GM12864 (cell line): Measurements from ENCODE around the gene CLEC11A.
"Not testable (repeated sequence)": the region's sequence is repeated elsewhere in the genome, so short reads cannot be mapped to it uniquely, and the experiment has no call there.

ENCODE experiments used
- DNase-seq: peaks from one replicate; pipeline ENCODE4 v3.0.0-alpha.2; 2011; ENCODE audit warnings: low read depth
- H3K4me3 ChIP-seq: 2 replicates; pipeline ENCODE4 v1.5.1; 2011; ENCODE audit warnings: mild to moderate bottlenecking, low read depth, low read length, control low read depth
- CTCF ChIP-seq: IDR thresholded peaks from 2 replicates; pipeline ENCODE4 v1.5.1; 2011; ENCODE audit warnings: low read depth, mild to moderate bottlenecking, moderate library complexity, low read length, control low read depth, inconsistent platforms; ENCODE audit errors: missing control alignments

CLEC11A gene

GRCh38 chr19:50764409-50764808, 41.2 kb downstream of the CLEC11A start:
- no peak for DNase-seq
- no peak for TF ChIP-seq CTCF
- H3K4me3 ChIP-seq, result no peak overlapping the region

GRCh38 chr19:50766746-50767145, 43.6 kb downstream of the CLEC11A start:
- DNase-seq, result not testable (repeated sequence)

GRCh38 chr19:50767263-50767662, 44.1 kb downstream of the CLEC11A start:
- not testable (repeated sequence) for DNase-seq

More at GRCh38 chr19:50766746-50767145, 43.6 kb downstream of the CLEC11A start:
- H3K4me3 ChIP-seq, result not testable (repeated sequence)

GRCh38 chr19:50768277-50768676, 45.1 kb downstream of the CLEC11A start:
- TF ChIP-seq CTCF, result no peak
- H3K4me3 ChIP-seq, result no peak overlapping the region
- no peak for DNase-seq

More at GRCh38 chr19:50767263-50767662, 44.1 kb downstream of the CLEC11A start:
- not testable (repeated sequence) for H3K4me3 ChIP-seq

GRCh38 chr19:50770164-50770563, 47.0 kb downstream of the CLEC11A start, which contains the start of gene GPR32:
TSS of gene GPR32 (plus strand) at chr19:50770464. CDS start at chr19:50770601, 137 bp downstream.
- DNase-seq, H3K4me3 ChIP-seq: not testable (repeated sequence)

- no peak for DNase-seq
- no peak for TF ChIP-seq CTCF
Observed at GRCh38 chr19:50770888-50771287, 47.7 kb downstream of the CLEC11A start.

GRCh38 chr19:50772476-50772875, 49.3 kb downstream of the CLEC11A start:
- DNase-seq, result no peak

More at GRCh38 chr19:50770888-50771287, 47.7 kb downstream of the CLEC11A start:
- no peak overlapping the region for H3K4me3 ChIP-seq

GRCh38 chr19:50772912-50773311, 49.7 kb downstream of the CLEC11A start:
- not testable (repeated sequence) for DNase-seq, H3K4me3 ChIP-seq

More at GRCh38 chr19:50772476-50772875, 49.3 kb downstream of the CLEC11A start:
- no peak overlapping the region for H3K4me3 ChIP-seq
- no peak for TF ChIP-seq CTCF

- H3K4me3 ChIP-seq, DNase-seq: not testable (repeated sequence)
Observed at GRCh38 chr19:50773454-50773853, 50.3 kb downstream of the CLEC11A start.
